HG03460 (cell line): ENCODE measurements around the gene TLNRD1.

Experiments used
- ATAC-seq: cut with Tn5 transposase; IDR thresholded peaks from one replicate; pipeline ENCODE4 v1.9.1; 2021; ENCODE audit not compliant: unreplicated experiment

Gene TLNRD1

DNA sequence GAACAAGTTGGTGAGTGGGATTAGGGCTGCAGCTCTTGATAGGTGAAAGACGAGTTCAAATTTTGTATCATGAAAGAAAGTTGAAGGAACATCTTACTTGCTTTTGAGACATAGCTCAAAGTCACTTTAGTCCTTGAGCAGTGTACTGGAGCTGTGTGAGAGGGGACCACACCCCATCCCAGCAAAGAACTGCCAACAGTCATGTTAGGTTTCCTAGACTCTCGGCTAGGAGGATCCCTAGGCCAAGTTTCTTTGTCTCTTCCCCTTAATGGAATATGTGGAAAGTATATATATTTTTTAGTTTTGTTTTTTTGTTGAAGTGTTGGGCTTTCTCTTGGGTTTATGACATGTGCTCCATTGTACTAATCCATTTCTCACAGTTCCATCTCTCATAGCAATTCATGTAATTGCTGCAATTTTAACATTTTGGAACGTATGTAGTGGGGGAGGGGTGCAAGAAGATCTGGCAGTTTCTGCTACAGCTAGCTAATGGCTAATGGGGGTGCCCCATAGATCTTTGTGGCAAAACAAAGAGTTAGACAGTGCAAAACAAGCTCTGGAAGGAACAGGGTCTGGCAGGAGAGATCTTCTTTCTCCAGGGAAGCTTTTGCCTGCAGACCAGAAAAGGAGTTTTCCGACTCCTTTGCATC is 25.1 kb downstream of the TLNRD1 start:
- ATAC-seq, result no peak

DNA sequence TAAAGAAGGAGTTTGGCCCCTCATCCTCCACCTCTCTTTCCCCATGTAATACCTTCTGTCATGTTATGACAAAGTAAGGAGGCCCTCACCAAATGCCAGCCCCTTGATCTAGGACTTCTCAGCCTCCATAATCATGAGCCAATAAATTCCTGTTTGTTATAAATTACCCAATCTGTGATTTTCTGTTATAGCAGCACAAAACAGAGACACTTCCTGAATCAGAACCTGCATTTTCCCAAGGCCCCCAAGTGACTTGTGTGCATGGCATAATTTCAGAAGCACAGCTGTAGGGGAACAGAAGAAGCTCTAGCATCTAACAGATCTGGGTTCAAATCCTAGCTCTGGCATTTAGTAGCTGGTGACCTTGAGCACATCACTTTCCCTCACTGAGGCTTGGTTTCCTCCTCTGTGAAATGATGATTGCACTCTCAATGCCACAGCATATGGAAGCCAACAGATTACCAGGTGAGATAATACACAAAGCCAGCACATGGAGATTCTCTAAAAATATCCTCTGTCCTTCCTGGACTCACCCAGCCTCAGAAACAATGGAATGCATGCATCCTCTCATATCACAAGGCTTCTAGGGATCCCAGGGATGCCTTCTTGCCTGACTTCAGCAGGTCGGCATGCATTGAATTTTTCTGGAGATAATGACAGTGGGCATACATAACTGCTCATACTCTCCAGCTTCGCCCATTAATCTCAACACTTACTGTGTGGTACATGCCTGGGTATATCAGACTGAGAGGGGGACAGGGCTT is 26.3 kb downstream of the TLNRD1 start:
- ATAC-seq, result no peak

- ATAC-seq, result no peak
These were observed 28.9 kb downstream of the TLNRD1 start for GRCh38 chr15:81029414-81030300.

- ATAC-seq, result no peak
These were observed 29.6 kb downstream of the TLNRD1 start for GRCh38 chr15:81030301-81030750.

DNA sequence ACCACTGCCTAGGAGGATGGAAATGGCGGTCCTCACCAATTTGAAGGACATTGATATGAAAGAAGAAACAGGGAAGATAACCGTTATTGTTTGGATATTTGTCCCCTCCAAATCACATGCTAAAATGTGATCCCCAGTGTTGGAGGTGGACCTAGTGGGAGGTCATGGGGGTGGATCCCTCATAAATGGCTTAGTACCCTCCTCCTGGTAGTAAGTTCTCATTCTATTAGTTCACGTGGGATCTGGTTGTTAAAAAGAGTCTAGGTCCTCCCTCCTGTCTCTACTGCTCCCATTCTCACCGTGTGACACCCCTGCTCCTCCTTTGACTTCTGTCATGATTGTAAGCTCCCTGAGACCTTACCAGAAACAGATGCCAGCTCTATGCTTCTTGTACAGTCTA is 30.5 kb downstream of the TLNRD1 start:
- no peak for ATAC-seq

- no peak for ATAC-seq
These were observed 31.6 kb downstream of the TLNRD1 start for GRCh38 chr15:81032355-81032754.

GRCh38 chr15:81032818-81033217 is 32.1 kb downstream of the TLNRD1 start:
- no peak for ATAC-seq

- ATAC-seq, result no peak
These were observed 32.8 kb downstream of the TLNRD1 start for GRCh38 chr15:81033508-81033907.

- ATAC-seq, result no peak
These were observed 37.4 kb downstream of the TLNRD1 start for GRCh38 chr15:81037952-81038743.

- no peak for ATAC-seq
These were observed 38.4 kb downstream of the TLNRD1 start for GRCh38 chr15:81038975-81039607.

DNA sequence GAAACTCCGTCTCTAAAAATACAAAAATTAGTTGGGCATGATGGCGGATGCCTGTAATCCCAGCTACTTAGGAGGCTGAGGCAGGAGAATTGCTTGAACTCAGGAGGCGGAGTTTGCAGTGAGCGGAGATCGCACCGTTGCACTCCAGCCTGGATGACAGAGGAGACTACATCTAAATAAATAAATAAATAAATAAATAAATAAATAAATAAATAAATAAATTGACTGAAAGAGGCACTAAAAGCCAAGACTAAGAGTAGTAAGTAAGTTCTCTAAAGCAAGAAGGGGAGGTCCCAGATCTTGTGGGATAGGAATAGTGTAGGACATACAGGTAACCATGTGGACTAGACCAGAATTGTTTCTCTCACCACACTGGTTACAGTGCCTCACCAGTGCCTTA is 40.0 kb downstream of the TLNRD1 start:
- ATAC-seq, result no peak

DNA sequence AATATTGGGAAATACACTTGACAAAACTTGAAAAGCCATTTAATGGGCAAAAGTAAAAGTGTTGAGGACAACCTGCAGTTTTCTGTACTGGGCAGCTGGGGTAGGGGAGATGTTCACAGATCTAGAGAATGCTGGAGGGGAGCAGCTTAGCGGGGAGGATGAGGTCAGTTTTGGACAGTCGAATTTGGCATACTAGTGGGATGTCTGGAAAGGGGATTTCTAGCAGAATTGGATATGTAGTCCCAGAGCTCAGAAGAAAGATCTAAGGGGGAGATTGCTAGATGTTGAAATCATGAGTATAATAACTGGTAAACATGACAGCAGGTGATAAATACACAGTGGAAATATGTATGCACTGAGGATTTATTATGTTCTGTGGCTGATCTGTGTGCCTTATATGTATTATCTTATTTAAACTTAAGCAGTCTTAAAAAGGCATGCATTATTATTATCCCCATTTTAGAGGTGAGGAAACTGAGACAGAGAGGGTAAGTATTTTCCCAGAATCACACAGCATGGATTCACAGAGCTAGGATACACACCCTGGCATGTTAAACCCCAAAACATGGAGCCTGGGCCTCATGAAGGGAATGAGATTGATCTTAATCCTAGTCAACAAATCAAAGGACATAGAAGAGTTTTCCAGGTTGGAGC is 42.7 kb downstream of the TLNRD1 start:
- no peak for ATAC-seq

GRCh38 chr15:81043935-81044575 is 43.3 kb downstream of the TLNRD1 start:
- ATAC-seq, result no peak

DNA sequence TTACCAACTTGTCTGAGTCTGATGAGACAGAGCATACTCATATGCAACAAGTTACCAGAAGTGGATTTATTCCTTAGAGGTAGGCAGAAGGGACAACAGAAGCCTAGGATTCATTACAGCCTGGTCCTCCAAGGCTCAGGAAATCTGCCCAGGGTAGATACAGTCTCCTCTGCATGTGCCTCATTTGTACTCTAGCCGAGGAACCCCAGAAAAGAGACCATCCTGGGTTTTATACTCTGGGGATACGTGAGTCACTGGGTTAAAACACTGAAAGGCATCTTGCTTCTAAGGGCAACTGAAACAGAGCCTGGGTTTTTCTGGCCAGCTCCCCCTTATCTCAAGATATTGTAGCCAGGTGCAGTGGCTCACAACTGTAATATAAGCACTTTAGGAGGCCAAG is 45.6 kb downstream of the TLNRD1 start:
- ATAC-seq, result no peak

- no peak for ATAC-seq
These were observed 47.2 kb downstream of the TLNRD1 start for GRCh38 chr15:81047928-81048327.

- no peak for ATAC-seq
These were observed 49.1 kb downstream of the TLNRD1 start for GRCh38 chr15:81049835-81050234.

DNA sequence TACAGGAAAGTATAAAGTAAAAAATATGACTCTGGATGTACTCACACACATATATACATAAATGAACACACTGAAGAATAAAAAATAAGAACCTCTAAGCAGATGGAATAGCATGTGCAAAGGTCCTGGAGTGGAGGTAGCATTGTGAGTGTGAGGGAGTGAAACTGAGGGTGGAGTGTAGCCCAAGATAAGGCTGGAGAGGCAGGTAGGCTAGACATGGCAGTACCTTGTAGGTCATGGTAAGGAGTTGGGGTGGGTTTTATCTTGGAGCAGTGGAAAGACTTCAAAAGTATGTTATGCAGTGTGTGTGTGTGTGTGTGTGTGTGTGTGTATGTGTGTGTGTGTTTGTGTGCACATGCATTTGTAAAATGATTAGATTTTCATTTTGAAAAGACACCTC is 49.5 kb downstream of the TLNRD1 start:
- ATAC-seq, result no peak

GRCh38 chr15:81050805-81051204 is 50.1 kb downstream of the TLNRD1 start:
- ATAC-seq, result no peak

- no peak for ATAC-seq
These were observed 51.3 kb downstream of the TLNRD1 start for GRCh38 chr15:81052046-81052445.
